Astrocyte of the spinal cord (primary cell): ENCODE data around the gene TENM4.

Experiments
- DNase-seq: peaks from one replicate; pipeline ENCODE4 v3.0.0; 2011; ENCODE audit warnings: low read depth, low spot score
- H3K4me3 ChIP-seq: 2 replicates; pipeline ENCODE4 v1.5.1; 2011; ENCODE audit warnings: low read depth, mild to moderate bottlenecking, low read length, moderate library complexity
- CTCF ChIP-seq: IDR thresholded peaks from 2 replicates; pipeline ENCODE4 v1.5.1; 2012; ENCODE audit warnings: low read depth, mild to moderate bottlenecking, low read length, inconsistent platforms
- in situ Hi-C: cut with HindIII; loops from 2 replicates; pipeline ENCODE4 v1.10.0; 2017; ENCODE audit warnings: low sequenced_read_pairs

TENM4 gene

GRCh38 chr11:78977009-78977408, 463.8 kb downstream of the TENM4 start:
- no peak for TF ChIP-seq CTCF
- DNase-seq, result no peak
- in situ Hi-C loops, result no loop called here
- no peak overlapping the region for H3K4me3 ChIP-seq

GRCh38 chr11:78975081-78975480, 465.7 kb downstream of the TENM4 start:
- TF ChIP-seq CTCF, result no peak
- no peak for DNase-seq
- in situ Hi-C loops, result no loop called here
- no peak overlapping the region for H3K4me3 ChIP-seq

- H3K4me3 ChIP-seq, result no peak overlapping the region
- in situ Hi-C loops, result no loop called here
- no peak for TF ChIP-seq CTCF
- no peak for DNase-seq
These were observed 467.0 kb downstream of the TENM4 start for GRCh38 chr11:78973876-78974275.

GRCh38 chr11:78972590-78972989, 468.2 kb downstream of the TENM4 start:
- in situ Hi-C loops, result no loop called here
- H3K4me3 ChIP-seq, result no peak overlapping the region
- no peak for DNase-seq
- TF ChIP-seq CTCF, result no peak

- TF ChIP-seq CTCF, result no peak
- H3K4me3 ChIP-seq, result no peak overlapping the region
- DNase-seq, result no peak
- in situ Hi-C loops, result no loop called here
These were observed 468.7 kb downstream of the TENM4 start for GRCh38 chr11:78972177-78972576.

GRCh38 chr11:78967811-78968210, 473.0 kb downstream of the TENM4 start:
- H3K4me3 ChIP-seq, result no peak overlapping the region
- in situ Hi-C loops, result no loop called here
- TF ChIP-seq CTCF, result no peak
- no peak for DNase-seq

GRCh38 chr11:78965432-78965831, 475.4 kb downstream of the TENM4 start:
- no peak for DNase-seq
- no peak overlapping the region for H3K4me3 ChIP-seq
- in situ Hi-C loops, result no loop called here
- TF ChIP-seq CTCF, result no peak
